NB4 (cell line): Measurements from ENCODE around the gene ACOT9.

ENCODE experiments used
- POLR2A ChIP-seq: IDR thresholded peaks from 2 replicates; pipeline ENCODE4 v1.6.1; 2011; ENCODE audit warnings: mild to moderate bottlenecking; ENCODE audit not compliant: insufficient read length; ENCODE audit errors: extremely low read depth
- TF ChIP-seq, protein P1 (sequence below): IDR thresholded peaks from one replicate; pipeline ENCODE4 v1.5.1; 2012; ENCODE audit warnings: low read depth, low read length

DNA sequence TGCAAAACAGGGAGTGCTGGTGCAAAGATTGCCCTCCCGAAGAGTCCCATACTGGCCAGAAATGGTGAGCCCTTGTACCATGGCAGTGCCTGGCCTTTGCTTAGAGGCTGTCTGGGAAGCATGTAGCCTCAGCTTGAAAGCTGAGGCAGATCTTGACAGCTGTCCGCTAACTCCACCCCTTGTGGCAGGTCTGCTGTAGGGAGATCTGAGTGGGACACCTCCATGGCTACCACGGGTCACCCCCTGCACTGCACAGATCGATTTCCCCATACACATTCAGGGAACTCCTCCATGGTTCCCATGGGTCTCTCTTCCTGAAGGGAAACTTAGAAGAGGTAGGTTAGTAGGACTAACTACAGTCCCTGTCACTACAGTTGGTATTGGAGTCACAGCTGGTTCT is 6.1 kb upstream of the ACOT9 start:
- TF ChIP-seq, protein P1, sequence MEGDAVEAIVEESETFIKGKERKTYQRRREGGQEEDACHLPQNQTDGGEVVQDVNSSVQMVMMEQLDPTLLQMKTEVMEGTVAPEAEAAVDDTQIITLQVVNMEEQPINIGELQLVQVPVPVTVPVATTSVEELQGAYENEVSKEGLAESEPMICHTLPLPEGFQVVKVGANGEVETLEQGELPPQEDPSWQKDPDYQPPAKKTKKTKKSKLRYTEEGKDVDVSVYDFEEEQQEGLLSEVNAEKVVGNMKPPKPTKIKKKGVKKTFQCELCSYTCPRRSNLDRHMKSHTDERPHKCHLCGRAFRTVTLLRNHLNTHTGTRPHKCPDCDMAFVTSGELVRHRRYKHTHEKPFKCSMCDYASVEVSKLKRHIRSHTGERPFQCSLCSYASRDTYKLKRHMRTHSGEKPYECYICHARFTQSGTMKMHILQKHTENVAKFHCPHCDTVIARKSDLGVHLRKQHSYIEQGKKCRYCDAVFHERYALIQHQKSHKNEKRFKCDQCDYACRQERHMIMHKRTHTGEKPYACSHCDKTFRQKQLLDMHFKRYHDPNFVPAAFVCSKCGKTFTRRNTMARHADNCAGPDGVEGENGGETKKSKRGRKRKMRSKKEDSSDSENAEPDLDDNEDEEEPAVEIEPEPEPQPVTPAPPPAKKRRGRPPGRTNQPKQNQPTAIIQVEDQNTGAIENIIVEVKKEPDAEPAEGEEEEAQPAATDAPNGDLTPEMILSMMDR = no peak
- no peak for TF ChIP-seq POLR2A
